Measurements from ENCODE around the gene DDX1.

Gene DDX1

GRCh38 chr2:15580451-15580850, 11.2 kb upstream of the DDX1 start:
- no peak overlapping the region for H3K27ac ChIP-seq (ENCODE audit: low read depth, low read length)
- TF ChIP-seq EZH2phosphoT487 (conservative IDR thresholded peaks at IDR 0.05; ENCODE audit: low read length) (no peak), CTCF (IDR thresholded peaks at IDR 0.05; ENCODE audit: insufficient read depth, low read length, poor library complexity, severe bottlenecking) (no peak)
- no peak overlapping the region for H3K9ac ChIP-seq (ENCODE audit: low read length)
- H3K9me2 ChIP-seq (replicated peaks; ENCODE audit: insufficient read depth, low read length) = no peaks in the 10 kb centered on the region
- no peak overlapping the region for H3K4me3 ChIP-seq (ENCODE audit: insufficient read depth, low read length, poor library complexity, severe bottlenecking)
- no peak overlapping the region for H2AFZ ChIP-seq (ENCODE audit: low read depth, low read length, severe bottlenecking)
- H3K4me2 ChIP-seq (ENCODE audit: low read depth, low read length, poor library complexity, severe bottlenecking) = no peak overlapping the region
- H3K79me2 ChIP-seq (ENCODE audit: insufficient read depth, low read length) = no peaks in the 10 kb centered on the region
- H3K27me3 ChIP-seq (ENCODE audit: low read length) = no peaks in the 10 kb centered on the region
- H3F3A ChIP-seq (ENCODE audit: insufficient read depth) = no peaks in the 10 kb centered on the region
- no peaks in the 10 kb centered on the region for H3K9me3 ChIP-seq (ENCODE audit: insufficient read depth, low read length)
- H4K20me1 ChIP-seq (ENCODE audit: low read depth, low read length) = no peaks in the 10 kb centered on the region
- H3K36me3 ChIP-seq (ENCODE audit: low read length) = no peaks in the 10 kb centered on the region

GRCh38 chr2:15582710-15583357, 8.8 kb upstream of the DDX1 start:
- Histone ChIP-seq H3K4me2 (ENCODE audit: low read depth, low read length, poor library complexity, severe bottlenecking) (no peak overlapping the region), H3K79me2 (ENCODE audit: insufficient read depth, low read length) (no peaks in the 10 kb centered on the region), H3K9me3 (ENCODE audit: insufficient read depth, low read length) (no peaks in the 10 kb centered on the region), H3K36me3 (ENCODE audit: low read length) (no peaks in the 10 kb centered on the region), H3K9ac (ENCODE audit: low read length) (no peak overlapping the region), H3K9me2 (replicated peaks; ENCODE audit: insufficient read depth, low read length) (no peaks in the 10 kb centered on the region), H3F3A (ENCODE audit: insufficient read depth) (no peaks in the 10 kb centered on the region), H2AFZ (ENCODE audit: low read depth, low read length, severe bottlenecking) (no peak overlapping the region), H4K20me1 (ENCODE audit: low read depth, low read length) (no peaks in the 10 kb centered on the region), H3K27ac (ENCODE audit: low read depth, low read length) (no peak overlapping the region), H3K4me3 (ENCODE audit: insufficient read depth, low read length, poor library complexity, severe bottlenecking) (no peak overlapping the region), H3K27me3 (ENCODE audit: low read length) (no peaks in the 10 kb centered on the region)
- TF ChIP-seq EZH2phosphoT487 (conservative IDR thresholded peaks at IDR 0.05; ENCODE audit: low read length) (no peak), CTCF (IDR thresholded peaks at IDR 0.05; ENCODE audit: insufficient read depth, low read length, poor library complexity, severe bottlenecking) (no peak)

GRCh38 chr2:15583826-15584225, 7.8 kb upstream of the DDX1 start:
- Histone ChIP-seq H3K4me3 (ENCODE audit: insufficient read depth, low read length, poor library complexity, severe bottlenecking) (no peak overlapping the region), H3K27ac (ENCODE audit: low read depth, low read length) (no peak overlapping the region), H3K27me3 (ENCODE audit: low read length) (no peaks in the 10 kb centered on the region), H3K9me3 (ENCODE audit: insufficient read depth, low read length) (no peaks in the 10 kb centered on the region), H3K9me2 (replicated peaks; ENCODE audit: insufficient read depth, low read length) (no peaks in the 10 kb centered on the region), H3K9ac (ENCODE audit: low read length) (no peak overlapping the region), H3K36me3 (ENCODE audit: low read length) (no peaks in the 10 kb centered on the region), H3F3A (ENCODE audit: insufficient read depth) (no peaks in the 10 kb centered on the region), H4K20me1 (ENCODE audit: low read depth, low read length) (no peaks in the 10 kb centered on the region), H2AFZ (ENCODE audit: low read depth, low read length, severe bottlenecking) (no peak overlapping the region), H3K79me2 (ENCODE audit: insufficient read depth, low read length) (no peaks in the 10 kb centered on the region), H3K4me2 (ENCODE audit: low read depth, low read length, poor library complexity, severe bottlenecking) (no peak overlapping the region)
- TF ChIP-seq CTCF (IDR thresholded peaks at IDR 0.05; ENCODE audit: insufficient read depth, low read length, poor library complexity, severe bottlenecking) = no peak
- no peak for TF ChIP-seq EZH2phosphoT487 (conservative IDR thresholded peaks at IDR 0.05; ENCODE audit: low read length)
